Measurements from ENCODE around the gene ZIC1.

ZIC1 gene

DNA sequence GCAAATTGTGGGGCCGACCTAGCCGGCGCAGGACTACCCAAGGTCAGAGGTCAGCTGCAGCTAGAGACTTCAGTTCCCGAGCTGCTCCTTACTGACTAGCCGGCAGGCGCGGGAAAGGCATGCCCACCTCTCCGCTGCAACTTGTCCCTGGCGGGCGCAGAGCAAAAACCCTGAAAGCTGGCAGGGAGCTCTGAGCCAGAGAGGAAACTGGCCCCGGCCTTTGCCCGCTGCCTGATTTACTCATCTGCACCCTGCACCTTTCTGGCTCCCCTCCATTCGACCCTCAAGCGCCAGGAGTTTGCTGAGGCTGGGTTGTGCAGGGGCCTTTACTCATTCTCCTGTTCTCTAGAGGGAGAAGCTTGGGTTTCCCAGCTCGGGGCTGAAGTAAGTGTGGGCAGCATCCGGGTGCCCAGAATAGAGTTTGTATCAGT lies 4.3 kb upstream of the ZIC1 start:
- TF ChIP-seq, protein P1, sequence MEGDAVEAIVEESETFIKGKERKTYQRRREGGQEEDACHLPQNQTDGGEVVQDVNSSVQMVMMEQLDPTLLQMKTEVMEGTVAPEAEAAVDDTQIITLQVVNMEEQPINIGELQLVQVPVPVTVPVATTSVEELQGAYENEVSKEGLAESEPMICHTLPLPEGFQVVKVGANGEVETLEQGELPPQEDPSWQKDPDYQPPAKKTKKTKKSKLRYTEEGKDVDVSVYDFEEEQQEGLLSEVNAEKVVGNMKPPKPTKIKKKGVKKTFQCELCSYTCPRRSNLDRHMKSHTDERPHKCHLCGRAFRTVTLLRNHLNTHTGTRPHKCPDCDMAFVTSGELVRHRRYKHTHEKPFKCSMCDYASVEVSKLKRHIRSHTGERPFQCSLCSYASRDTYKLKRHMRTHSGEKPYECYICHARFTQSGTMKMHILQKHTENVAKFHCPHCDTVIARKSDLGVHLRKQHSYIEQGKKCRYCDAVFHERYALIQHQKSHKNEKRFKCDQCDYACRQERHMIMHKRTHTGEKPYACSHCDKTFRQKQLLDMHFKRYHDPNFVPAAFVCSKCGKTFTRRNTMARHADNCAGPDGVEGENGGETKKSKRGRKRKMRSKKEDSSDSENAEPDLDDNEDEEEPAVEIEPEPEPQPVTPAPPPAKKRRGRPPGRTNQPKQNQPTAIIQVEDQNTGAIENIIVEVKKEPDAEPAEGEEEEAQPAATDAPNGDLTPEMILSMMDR (conservative IDR thresholded peaks at IDR 0.05; ENCODE audit: control insufficient read depth, insufficient read depth, low read depth, low read length) = no peak
- no peak for DNase-seq (ENCODE audit: low read depth)

DNA sequence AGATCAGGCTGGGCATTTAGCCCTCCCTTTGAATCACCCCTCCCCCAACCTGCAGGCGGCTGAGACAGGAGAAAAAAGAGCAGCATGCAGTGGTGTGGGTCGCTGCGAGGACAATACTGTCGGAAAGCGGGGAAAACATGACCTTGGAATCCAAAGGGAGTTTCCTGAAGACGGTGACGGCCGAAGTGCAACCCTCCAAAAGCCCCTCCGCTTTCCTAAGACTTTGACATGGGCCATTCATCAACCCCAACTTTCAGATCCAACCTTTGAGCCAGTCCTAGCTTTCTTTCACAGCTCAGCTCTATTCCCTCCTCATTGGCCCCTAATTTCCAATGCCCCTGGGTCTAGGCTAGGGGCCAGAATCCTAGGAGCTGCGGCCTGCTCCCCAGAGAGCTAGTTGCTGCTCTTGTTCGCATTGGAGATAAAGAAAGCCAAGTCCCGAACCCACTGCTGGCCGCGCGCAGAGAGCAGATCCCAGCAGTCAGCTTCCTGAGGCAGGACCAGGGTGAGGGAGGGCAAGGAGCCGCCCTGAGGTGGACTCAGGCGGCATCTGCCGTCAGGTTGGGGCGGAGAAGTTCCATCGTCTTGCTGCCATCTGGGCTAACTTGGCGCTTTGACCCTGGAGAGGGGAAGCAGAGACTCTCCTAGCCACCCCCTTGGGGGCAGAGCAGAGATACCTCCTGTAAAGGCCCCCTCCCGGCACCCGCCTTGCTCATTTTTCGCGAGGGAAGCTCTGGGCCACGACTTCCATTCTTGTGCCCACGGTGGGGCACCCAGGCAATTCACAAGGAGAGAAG lies 3.7 kb upstream of the ZIC1 start:
- DNase-seq (ENCODE audit: low read depth) = no peak
- TF ChIP-seq, protein P1 (conservative IDR thresholded peaks at IDR 0.05; ENCODE audit: control insufficient read depth, insufficient read depth, low read depth, low read length) = no peak
- H3K4me3 ChIP-seq (ENCODE audit: control insufficient read depth, low read depth, low read length) = no peak overlapping the region

More for the DNA sequence above, 4.3 kb upstream of the ZIC1 start:
- no peak overlapping the region for H3K4me3 ChIP-seq (ENCODE audit: control insufficient read depth, low read depth, low read length)

GRCh38 chr3:147406028-147406931 lies 2.9 kb upstream of the ZIC1 start, which contains the start of gene ZIC4:
TSS of gene ZIC4 (minus strand) at chr3:147406543. CDS start at chr3:147402797, 3,746 bp downstream.
- no peak for DNase-seq (ENCODE audit: low read depth)
- TF ChIP-seq, protein P1 (conservative IDR thresholded peaks at IDR 0.05; ENCODE audit: control insufficient read depth, insufficient read depth, low read depth, low read length) = no peak
- no peak within 1 kb of the TSS for H3K4me3 ChIP-seq (ENCODE audit: control insufficient read depth, low read depth, low read length)

- TF ChIP-seq, protein P1 (conservative IDR thresholded peaks at IDR 0.05; ENCODE audit: control insufficient read depth, insufficient read depth, low read depth, low read length) = no peak
These were observed 2.1 kb upstream of the ZIC1 start for GRCh38 chr3:147407114-147407497.

DNA sequence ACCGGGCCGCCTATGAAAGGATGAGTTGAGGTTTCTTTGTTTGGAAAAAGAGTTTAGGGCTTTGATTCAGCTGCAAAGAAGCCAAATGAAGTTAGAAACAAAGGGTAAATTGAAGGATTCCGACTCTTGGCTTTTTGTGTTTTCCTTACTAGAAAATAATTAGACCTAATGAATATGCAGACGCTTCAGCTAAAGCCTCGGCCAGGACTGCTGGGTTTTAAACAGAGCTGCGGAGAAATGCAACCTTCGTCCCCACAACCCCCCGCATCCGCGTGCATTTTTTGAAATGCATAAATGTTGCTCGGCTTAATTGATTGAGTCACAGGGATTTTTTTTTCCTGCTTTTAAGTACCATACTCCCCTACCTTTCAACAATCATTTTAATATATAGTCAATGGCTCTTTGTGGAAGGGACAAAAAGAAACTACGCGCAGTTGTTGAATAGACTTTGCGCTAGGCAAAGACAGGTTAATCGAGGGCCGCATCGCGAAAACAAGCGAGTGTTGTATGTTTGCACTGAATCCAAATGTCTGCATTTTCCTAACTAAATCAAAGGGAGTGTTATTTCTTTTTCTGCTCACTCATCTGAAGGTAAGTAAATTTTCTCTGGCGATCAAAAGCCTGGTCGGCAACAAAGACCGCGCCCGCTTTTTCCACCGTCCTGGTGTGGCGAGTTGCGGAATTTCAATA lies 1.5 kb upstream of the ZIC1 start:
- DNase-seq (ENCODE audit: low read depth) = no peak
- TF ChIP-seq, protein P1 (conservative IDR thresholded peaks at IDR 0.05; ENCODE audit: control insufficient read depth, insufficient read depth, low read depth, low read length) = no peak
- no peak overlapping the region for H3K4me3 ChIP-seq (ENCODE audit: control insufficient read depth, low read depth, low read length)

More at GRCh38 chr3:147407114-147407497, 2.1 kb upstream of the ZIC1 start:
- no peak for DNase-seq (ENCODE audit: low read depth)
- H3K4me3 ChIP-seq (ENCODE audit: control insufficient read depth, low read depth, low read length) = no peak overlapping the region

Data from fibroblast of mammary gland (primary cell).